ENCODE results near the gene ZNF532.
"Not testable (repeated sequence)": the region's sequence is repeated elsewhere in the genome, so short reads cannot be mapped to it uniquely, and the experiment has no call there.

ZNF532 gene

GRCh38 chr18:58848685-58849084 is 16.0 kb upstream of the ZNF532 start:
- DNase-seq, result no peak

DNA sequence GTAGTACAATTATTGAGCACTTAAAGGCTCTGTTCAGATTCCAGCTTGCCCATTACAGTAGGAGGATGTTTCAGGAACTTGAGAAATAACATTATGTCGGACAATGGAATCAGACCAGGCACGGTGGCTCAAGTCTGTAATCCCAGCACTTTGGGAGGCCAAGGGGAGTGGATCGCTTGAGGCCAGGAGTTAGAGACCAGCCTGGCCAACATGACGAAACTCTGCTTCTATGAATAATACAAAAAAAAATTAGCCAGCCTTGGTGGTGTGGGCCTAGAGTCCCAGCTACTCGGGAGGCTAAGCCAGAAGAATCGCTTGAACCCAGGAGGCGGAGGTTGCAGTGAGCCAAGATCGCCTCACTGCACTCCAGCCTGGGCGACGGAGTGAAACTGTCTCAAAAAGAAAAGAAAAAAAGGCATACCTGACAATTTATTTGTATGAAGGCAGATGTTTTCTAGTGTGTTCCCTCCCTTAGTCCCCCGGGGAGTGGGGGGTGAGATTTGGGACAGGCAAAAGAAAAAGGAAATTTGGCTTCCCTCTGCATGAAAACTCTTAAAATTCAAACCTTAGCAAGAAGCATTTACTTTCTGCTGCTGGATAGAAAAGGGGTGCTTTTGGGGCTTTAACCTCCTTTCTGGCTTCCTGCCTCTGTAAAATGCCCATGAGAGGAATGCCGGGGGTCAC is 13.7 kb upstream of the ZNF532 start:
- DNase-seq, result no peak

- DNase-seq, result no peak
Observed at GRCh38 chr18:58851856-58852255, 12.8 kb upstream of the ZNF532 start.

DNA sequence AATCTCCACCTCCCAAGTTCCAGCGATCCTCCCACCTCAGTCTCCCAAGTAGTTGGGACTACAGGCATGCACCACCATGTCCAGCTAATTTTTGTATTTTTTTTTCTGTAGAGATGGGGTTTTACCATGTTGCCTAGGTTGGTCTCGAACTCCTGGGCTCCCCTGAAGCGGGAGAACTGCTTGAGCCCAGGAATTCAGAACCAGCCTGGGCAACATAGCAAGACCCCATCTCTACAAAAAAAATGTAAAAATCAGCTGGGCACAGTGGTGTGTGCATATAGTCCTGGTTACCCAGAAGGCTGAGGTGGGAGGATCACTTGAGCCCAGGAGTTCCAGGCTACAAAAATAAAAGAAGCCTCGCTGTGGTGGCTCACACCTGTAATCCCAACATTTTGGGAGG is 12.0 kb upstream of the ZNF532 start:
- no peak for DNase-seq

DNA sequence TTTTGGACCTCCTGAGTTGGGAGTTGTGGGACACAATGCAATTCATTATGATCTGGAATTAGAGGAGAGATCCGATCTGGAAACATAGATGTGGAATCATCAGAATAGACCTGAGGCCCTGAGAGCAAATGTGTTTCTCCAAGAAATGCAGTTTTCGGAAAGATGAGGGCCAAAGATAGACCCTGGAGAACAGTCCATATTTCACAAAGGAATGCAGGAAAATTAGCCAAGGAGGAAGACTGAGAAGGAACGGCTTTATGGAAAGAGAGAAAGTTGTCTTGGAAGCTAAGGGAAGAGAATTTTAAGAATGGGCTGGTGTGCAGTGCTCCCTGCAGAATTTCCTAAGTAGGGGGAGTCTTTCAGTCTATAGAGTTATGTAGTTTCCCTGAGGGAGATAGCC is 11.1 kb upstream of the ZNF532 start:
- no peak for DNase-seq

- not testable (repeated sequence) for DNase-seq
Observed at GRCh38 chr18:58855521-58855920, 9.2 kb upstream of the ZNF532 start.

- no peak for DNase-seq
Observed at GRCh38 chr18:58856881-58857280, 7.8 kb upstream of the ZNF532 start.

DNA sequence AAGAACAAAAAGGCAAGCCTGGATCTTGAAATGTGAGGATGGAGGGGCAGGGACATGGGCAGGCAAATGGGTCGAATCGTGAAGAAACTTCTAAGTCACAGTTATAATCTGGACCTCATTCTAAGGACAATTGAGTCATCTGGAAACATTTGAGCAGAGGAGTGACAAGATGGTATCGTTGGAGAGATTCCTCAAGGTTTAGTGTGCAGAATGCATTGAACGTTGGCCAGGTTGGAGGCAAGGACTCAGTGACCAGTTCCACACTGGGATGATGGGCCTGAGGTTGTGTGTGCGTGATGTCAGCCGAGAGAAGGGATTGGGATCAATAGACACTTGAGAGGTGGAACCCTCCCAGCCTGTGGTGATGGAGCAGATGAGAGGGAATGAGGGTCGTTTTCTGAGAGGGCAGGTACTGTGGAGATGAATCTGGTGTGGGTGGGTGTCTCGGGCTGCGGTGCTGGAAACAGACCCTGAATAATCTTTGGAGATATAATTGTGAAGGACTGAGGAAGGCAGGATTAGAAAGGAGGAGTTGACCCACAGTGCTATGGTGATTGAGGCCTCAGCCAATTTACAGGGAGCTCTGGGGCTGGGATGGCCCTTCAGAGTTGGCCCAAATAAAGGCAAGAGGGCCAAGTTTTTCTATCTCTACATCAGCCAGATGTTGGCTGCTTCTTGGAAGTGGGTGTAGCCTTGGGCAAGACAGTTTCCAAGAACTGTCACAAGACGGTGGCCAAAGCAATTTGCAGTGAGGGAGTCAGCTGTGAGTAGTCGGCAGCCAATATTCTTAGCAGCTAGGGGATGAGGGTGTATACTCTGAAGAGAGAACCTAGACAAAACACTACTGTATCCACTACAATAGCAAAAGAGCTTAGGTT is 5.8 kb upstream of the ZNF532 start:
- DNase-seq, result no peak

DNA sequence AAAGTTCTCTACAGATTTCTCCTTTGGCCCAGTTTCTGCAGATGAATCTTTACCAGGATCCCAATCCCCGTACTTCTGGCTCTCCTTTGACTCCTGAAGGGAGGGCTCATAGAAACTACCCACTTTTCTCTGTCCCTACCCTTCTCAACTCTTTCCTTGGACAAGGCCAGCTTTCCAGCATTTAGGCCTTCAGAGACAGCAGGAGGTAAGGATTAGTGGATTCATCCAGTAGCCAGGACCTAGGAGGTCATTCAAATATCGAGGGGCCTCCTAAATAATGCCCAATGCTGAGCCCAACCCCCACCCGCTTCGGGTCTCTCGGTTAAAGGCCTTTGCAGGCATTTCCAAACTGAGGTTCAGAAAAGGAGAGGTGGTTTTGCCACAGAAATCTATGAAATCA is 4.8 kb upstream of the ZNF532 start:
- DNase-seq, result no peak

DNA sequence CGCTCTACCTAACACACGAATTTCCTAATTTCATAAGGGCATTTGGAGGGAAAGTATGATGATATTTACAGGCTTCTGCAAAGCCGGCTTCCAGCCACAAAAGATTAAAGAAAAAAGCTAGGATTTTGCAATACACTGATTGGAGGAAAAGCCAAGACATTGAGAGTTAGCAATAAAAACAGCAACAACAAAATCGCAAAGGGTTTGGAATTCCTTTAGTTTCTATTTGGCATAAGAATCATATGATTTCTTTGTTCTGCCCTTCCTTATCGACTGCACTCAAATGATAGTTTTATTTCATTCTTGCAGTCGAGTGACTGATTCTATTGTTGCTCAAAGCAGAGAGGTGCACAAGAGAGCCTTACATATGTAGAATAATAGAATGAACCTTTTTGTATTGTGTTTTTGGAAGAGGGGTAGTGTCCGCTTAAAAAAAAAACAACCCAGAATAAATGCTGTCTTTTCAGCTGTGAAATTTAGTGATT is 3.9 kb upstream of the ZNF532 start:
- DNase-seq, result no peak

DNA sequence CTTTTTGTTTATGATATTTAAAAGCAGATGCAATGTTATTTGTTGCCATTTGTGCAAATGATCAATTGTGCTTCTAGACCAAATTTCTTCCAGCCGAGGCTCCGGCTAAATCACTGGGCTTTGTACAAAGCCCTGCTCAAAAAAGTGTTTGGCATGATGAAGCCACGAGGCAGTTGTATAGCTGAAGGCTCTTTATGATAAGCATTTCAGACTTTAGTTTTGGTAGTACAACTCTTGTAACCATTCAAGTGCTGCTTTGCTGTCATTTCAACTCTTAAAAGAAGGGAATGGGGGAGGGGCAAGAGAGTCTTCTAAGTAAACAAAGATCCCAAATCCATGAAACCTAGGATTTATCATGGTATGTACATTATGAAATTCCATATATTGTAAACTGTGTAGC is 3.3 kb upstream of the ZNF532 start:
- DNase-seq, result no peak

GRCh38 chr18:58861861-58862301 is 2.8 kb upstream of the ZNF532 start:
- peak in 1 of 2 experiments; percentile 3 for DNase-seq

GRCh38 chr18:58862356-58862755 is 2.3 kb upstream of the ZNF532 start:
- peak in 1 of 2 experiments; percentile 12 for DNase-seq

- DNase-seq, result peak; percentile 37 to 40
Observed at GRCh38 chr18:58862851-58863538, 1.7 kb upstream of the ZNF532 start.

DNA sequence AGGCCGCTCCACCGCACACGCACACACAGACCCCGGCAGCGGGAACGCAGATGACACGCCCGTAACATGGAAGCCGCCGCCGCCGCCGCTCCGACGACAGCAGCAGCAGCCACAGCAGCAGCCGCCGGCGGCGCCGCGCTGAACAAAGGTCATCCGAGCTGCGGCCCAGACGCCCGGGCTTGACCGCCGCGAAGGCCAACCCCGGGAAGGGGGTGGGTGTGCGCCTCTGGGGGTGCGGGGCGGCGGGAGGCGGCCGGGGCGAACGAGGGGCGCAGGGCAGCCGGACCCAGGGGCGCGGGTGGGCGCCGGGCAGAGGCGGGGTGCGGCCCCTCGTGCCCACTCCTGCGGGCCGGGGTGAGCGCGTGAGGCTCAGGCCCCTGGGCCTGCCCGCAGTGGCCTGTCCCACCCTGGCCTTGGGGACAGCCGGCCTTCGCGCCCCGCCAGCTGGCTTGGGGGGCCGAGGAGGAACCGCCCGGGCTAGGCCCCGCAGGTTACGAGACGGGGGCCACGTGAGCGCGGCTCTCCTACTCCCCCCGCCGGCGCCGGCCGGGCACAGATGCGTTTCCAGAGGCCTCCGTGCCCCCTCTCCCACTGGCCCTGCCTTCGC is 1.0 kb upstream of the ZNF532 start:
- peak in 1 of 2 experiments; percentile 38 for DNase-seq

GRCh38 chr18:58865033-58865590 is 435 bp downstream of the ZNF532 start:
- no peak for DNase-seq

GRCh38 chr18:58865701-58866065 is 1.0 kb downstream of the ZNF532 start:
- no peak for DNase-seq

DNA sequence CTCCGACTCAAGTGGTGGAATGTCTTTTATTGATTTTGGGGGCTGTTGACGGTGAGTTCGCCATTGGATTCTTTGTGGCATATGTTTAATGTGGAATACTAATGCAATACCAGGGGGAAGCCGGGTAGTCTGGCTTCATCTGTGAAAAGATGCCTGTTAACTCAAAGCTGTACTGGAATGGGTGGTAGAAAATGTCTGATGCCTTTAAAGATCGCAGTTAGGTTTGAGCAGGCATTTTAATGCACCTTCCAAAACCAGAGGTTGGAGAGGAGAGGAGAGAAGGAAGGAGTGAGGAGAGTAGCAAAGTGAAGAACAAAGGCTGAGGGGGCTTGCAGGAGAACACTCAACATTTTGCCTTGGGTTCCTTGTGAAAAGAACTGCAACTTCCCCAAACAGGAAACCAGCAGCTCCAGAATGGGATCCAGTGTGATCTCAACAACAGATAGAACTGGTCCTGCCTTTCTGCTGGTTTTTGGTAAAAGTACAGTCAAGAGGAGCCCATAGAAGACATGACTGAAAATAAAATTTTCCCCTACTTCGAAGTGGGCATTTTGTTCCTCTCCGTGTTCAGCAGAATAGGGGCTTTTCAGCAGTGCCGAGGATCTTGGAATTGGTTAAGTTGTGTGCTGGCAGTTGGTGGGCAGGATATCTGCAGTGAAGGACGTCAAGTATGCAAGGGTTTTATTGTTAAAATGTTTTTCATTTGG is 1.5 kb downstream of the ZNF532 start:
- DNase-seq, result no peak

GRCh38 chr18:58866773-58867150 is 2.1 kb downstream of the ZNF532 start:
- no peak for DNase-seq

GRCh38 chr18:58867281-58867961 is 2.7 kb downstream of the ZNF532 start:
- no peak for DNase-seq

DNA sequence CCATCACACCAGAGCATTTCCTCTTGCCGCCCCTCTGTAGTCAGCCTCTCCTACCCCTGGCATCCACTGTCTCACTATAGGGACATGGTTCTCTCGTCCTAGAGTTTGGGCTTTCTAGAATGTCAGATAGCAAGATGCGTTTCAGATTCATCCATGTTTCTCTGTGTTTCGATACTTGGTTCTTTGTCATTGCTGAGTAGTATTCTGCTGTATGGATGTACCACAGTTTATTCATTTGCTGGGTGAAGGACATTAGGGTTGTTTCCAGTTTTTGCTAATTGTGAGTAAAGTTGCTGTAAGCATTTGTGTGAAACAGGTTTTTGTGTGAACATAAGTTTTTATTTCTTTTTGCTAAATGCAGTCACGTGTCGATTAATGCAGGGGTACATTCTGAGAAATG is 3.8 kb downstream of the ZNF532 start:
- no peak for DNase-seq

DNA sequence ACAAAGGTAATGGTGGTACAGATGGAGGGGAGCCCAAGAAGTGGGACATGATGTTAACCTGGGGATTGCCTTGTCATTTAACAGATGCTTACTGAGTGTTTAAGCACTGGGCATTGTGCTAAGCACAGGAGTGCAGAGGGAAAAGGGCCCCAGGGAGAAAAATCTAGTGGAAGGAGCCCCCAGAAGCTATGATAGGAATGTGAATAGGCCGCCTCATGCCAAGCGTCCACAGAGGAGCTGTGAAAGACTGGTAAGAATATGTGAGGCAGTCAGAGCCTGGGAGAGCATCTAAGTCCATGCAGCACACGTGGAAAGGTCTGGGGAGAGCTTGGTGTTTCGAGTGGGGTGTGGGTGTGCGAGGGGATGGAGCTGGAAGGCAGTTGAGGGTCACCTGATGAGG is 5.5 kb downstream of the ZNF532 start:
- no peak for DNase-seq

All from SHP77 (cell line).